Measurements from ENCODE around the gene MAML2.

GRCh38 chr11:96337541-96338431 lies 5.2 kb downstream of the MAML2 start:
- TF ChIP-seq FOXK1 (CRISPR knock-in tag; IDR thresholded peaks at IDR 0.05; ENCODE audit: borderline replicate concordance, low read depth) (no peak), RELA (CRISPR knock-in tag; IDR thresholded peaks at IDR 0.05) (no peak)
